Thyroid gland (tissue), 4 donors: Measurements from ENCODE around the gene IFITM1. TPM values are rescaled to one million over a fixed set of nuclear protein-coding genes. Genes with fewer than 3 reads are reported as not detected.
A peak's percentile ranks its signal among the peaks of the same experiment; 100 is the strongest.

Experiments used
- DNase-seq, 2 donors: peaks; one replicate each; pipeline ENCODE4 v3.0.0-alpha.2; 2019
- H3K27ac ChIP-seq, 3 donors: fragments of 200-600 bp; sonication (generic); 1 replicate in 2 of 3; 2 replicates in 1 of 3; pipeline ENCODE4 v1.5.1; 2016 to 2019; ENCODE audit warnings: mild to moderate bottlenecking in 1 of 3, moderate library complexity in 1 of 3
- H3K27me3 ChIP-seq: fragments of 200-600 bp; sonication (generic); one replicate; pipeline ENCODE4 v1.5.1; 2019
- H3K36me3 ChIP-seq, 2 donors: fragments of 200-600 bp; sonication (generic); one replicate each; pipeline ENCODE4 v1.5.1; 2016 to 2019
- H3K4me1 ChIP-seq, 2 donors: fragments of 200-600 bp; sonication (generic); one replicate each; pipeline ENCODE4 v1.5.1; 2017 to 2019
- H3K4me3 ChIP-seq, 3 donors: fragments of 200-600 bp; sonication (generic); replicated peaks in 1 of 3; 1 replicate in 2 of 3; 2 replicates in 1 of 3; pipeline ENCODE4 v1.5.1; 2016; ENCODE audit warnings: mild to moderate bottlenecking in 1 of 3
- H3K9me3 ChIP-seq: fragments of 200-600 bp; sonication (generic); one replicate; pipeline ENCODE4 v1.5.1; 2017
- CTCF ChIP-seq, 6 experiments: fragments of 200-600 bp in 3 of 6; fragments of 450-650 bp in 3 of 6; sonication (generic) in 3 of 6; IDR thresholded peaks; one replicate each; pipeline ENCODE4 v1.5.1; 2016 to 2019; ENCODE audit warnings: antibody characterized with exemption in 6 of 6, mild to moderate bottlenecking in 2 of 6, inconsistent platforms in 1 of 6, moderate library complexity in 1 of 6
- POLR2A ChIP-seq, 2 donors: fragments of 450-650 bp; IDR thresholded peaks; one replicate each; pipeline ENCODE4 v1.6.1; 2017; ENCODE audit warnings: antibody characterized with exemption in 2 of 2, mild to moderate bottlenecking in 2 of 2, moderate library complexity in 1 of 2
- WGBS, 2 donors: methylation state at CpG; one replicate each; pipeline ENCODE4 v1.1.5; 2017; 5-methylcytosine and 5-hydroxymethylcytosine counted together
- intact Hi-C: fragments of 100-400 bp; cut with DNase I; formaldehyde crosslinking; loops from one replicate; pipeline ENCODE4 v1.15.1; 2023
- total RNA-seq, 4 donors: library from RNA; depleted of rRNA; stranded (reverse); fragments of >200 nt; gene quantifications; one replicate each; pipeline ENCODE4 v1.2.3, GENCODE V29; 2016

Gene IFITM1
- total RNA-seq, 4 donors from 2014 or later = 94.3 to 163 (median 103) TPM

GRCh38 chr11:289712-290620 lies 23.9 kb upstream of the IFITM1 start:
- peaks cover 13 to 20% of the 10 kb centered on the region in 2 donors for H3K4me1 ChIP-seq
- no peaks in the 10 kb centered on the region for H3K36me3 ChIP-seq
- TF ChIP-seq POLR2A (IDR thresholded peaks at IDR 0.05) = no peak
- no peak for TF ChIP-seq CTCF (IDR thresholded peaks at IDR 0.05)
- H3K4me3 ChIP-seq = peak overlapping the region in 1 of 3 donors; percentile 73
- peak; percentile 3 to 5 for DNase-seq
- no peaks in the 10 kb centered on the region for H3K9me3 ChIP-seq
- H3K27ac ChIP-seq = peak overlapping the region in 1 of 3 donors; percentile 28
- 87 to 88% methylated on average over 25 to 39 of the region's 48 CpGs for WGBS, 2 donors
- H3K27me3 ChIP-seq = no peaks in the 10 kb centered on the region
- intact Hi-C loops = loop anchor here (10.0 kb wide), 1 partner anchor 85 kb away; the partner anchor contains the start of genes BET1L and RIC8A

GRCh38 chr11:290621-291231 lies 23.1 kb upstream of the IFITM1 start:
- 80 to 94% methylated on average over 1 to 5 of the region's 13 CpGs for WGBS, 2 donors
- Histone ChIP-seq H3K9me3 (no peaks in the 10 kb centered on the region), H3K27me3 (no peaks in the 10 kb centered on the region), H3K4me1 (peaks cover 13 to 20% of the 10 kb centered on the region in 2 donors), H3K36me3 (no peaks in the 10 kb centered on the region), H3K27ac (no peak overlapping the region), H3K4me3 (no peak overlapping the region)
- intact Hi-C loops = no loop called here
- peak in 1 of 2 donors; percentile 1 for DNase-seq
- TF ChIP-seq POLR2A (IDR thresholded peaks at IDR 0.05) (no peak), CTCF (IDR thresholded peaks at IDR 0.05) (no peak)

GRCh38 chr11:291281-292210 lies 22.3 kb upstream of the IFITM1 start:
- no peaks in the 10 kb centered on the region for H3K27me3 ChIP-seq
- peaks cover 13 to 20% of the 10 kb centered on the region in 2 donors for H3K4me1 ChIP-seq
- no peaks in the 10 kb centered on the region for H3K36me3 ChIP-seq
- TF ChIP-seq POLR2A (IDR thresholded peaks at IDR 0.05) (no peak), CTCF (IDR thresholded peaks at IDR 0.05) (no peak)
- intact Hi-C loops = no loop called here
- no peak overlapping the region for H3K4me3 ChIP-seq
- no peaks in the 10 kb centered on the region for H3K9me3 ChIP-seq
- 91 to 94% methylated on average over 39 of the region's 44 CpGs for WGBS, 2 donors
- no peak for DNase-seq
- no peak overlapping the region for H3K27ac ChIP-seq

- DNase-seq = no peak
- WGBS, 2 donors = 94 to 100% methylated on average over 5 to 15 of the region's 29 CpGs
- peaks cover 13 to 17% of the 10 kb centered on the region in 2 donors for H3K4me1 ChIP-seq
- no peak overlapping the region for H3K27ac ChIP-seq
- TF ChIP-seq CTCF (IDR thresholded peaks at IDR 0.05) (no peak), POLR2A (IDR thresholded peaks at IDR 0.05) (no peak)
- H3K27me3 ChIP-seq = no peaks in the 10 kb centered on the region
- no peaks in the 10 kb centered on the region for H3K36me3 ChIP-seq
- intact Hi-C loops = no loop called here
- no peak overlapping the region for H3K4me3 ChIP-seq
- no peaks in the 10 kb centered on the region for H3K9me3 ChIP-seq
Observed at GRCh38 chr11:292211-293121, 21.4 kb upstream of the IFITM1 start.
